Breast epithelium (tissue), 4 donors: ENCODE results near the gene A2ML1. TPM values are rescaled to one million over a fixed set of nuclear protein-coding genes. Genes with fewer than 3 reads are reported as not detected.

Experiments used
- DNase-seq, 2 donors: peaks; one replicate each; pipeline ENCODE4 v3.0.0-alpha.2; 2019; ENCODE audit warnings: low spot score in 2 of 2
- H3K27ac ChIP-seq, 2 donors: fragments of 200-600 bp; sonication (generic) in 1 of 2; one replicate each; pipeline ENCODE4 v1.5.1; 2016 to 2019; ENCODE audit warnings: mild to moderate bottlenecking in 1 of 2
- H3K27me3 ChIP-seq, 2 donors: fragments of 200-600 bp; sonication (generic) in 1 of 2; one replicate each; pipeline versions ENCODE4 v1.5.1 to v1.6.0; 2017 to 2019; ENCODE audit warnings: control low read depth in 1 of 2, mild to moderate bottlenecking in 1 of 2
- H3K36me3 ChIP-seq: fragments of 200-600 bp; one replicate; pipeline ENCODE4 v1.5.1; 2019
- H3K4me1 ChIP-seq, 2 donors: fragments of 200-600 bp; sonication (generic); one replicate each; pipeline ENCODE4 v1.5.1; 2016 to 2019; ENCODE audit warnings: control low read depth in 1 of 2
- H3K4me3 ChIP-seq, 3 donors: fragments of 200-600 bp; sonication (generic); 1 replicate in 2 of 3; 2 replicates in 1 of 3; pipeline ENCODE4 v1.5.1; 2016 to 2019; ENCODE audit warnings: mild to moderate bottlenecking in 3 of 3, moderate library complexity in 2 of 3
- H3K9me3 ChIP-seq, 2 donors: fragments of 200-600 bp; sonication (generic) in 1 of 2; one replicate each; pipeline ENCODE4 v1.5.1; 2016 to 2019; ENCODE audit warnings: control low read depth in 1 of 2
- POLR2A ChIP-seq: fragments of 450-650 bp; IDR thresholded peaks from one replicate; pipeline ENCODE4 v1.6.1; 2016; ENCODE audit warnings: antibody characterized with exemption, mild to moderate bottlenecking, moderate library complexity
- POLR2AphosphoS5 ChIP-seq, 3 donors: sonication (generic); formaldehyde crosslinking; IDR thresholded peaks; one replicate each; pipeline ENCODE4 v1.6.1; 2017; ENCODE audit warnings: antibody characterized with exemption in 3 of 3
- intact Hi-C: fragments of 100-400 bp; cut with DNase I; formaldehyde crosslinking; loops from one replicate; pipeline ENCODE4 v1.15.1; 2023; ENCODE audit warnings: low total_unique reads
- total RNA-seq, 3 donors: library from RNA; depleted of rRNA; stranded (reverse); fragments of >200 nt; gene quantifications; one replicate each; pipeline ENCODE4 v1.1.0, GENCODE V29; 2016
- TF ChIP-seq, protein P1 (sequence below), 3 donors: fragments of 450-650 bp; IDR thresholded peaks; one replicate each; pipeline ENCODE4 v1.5.1; 2016 to 2017; ENCODE audit warnings: antibody characterized with exemption in 3 of 3, mild to moderate bottlenecking in 3 of 3, moderate library complexity in 3 of 3

Gene A2ML1
- 1 to 10 TPM in 1 of 3 donors, under 1 TPM in 1, not detected in 1; 0.33 to 1.2 TPM for total RNA-seq

DNA sequence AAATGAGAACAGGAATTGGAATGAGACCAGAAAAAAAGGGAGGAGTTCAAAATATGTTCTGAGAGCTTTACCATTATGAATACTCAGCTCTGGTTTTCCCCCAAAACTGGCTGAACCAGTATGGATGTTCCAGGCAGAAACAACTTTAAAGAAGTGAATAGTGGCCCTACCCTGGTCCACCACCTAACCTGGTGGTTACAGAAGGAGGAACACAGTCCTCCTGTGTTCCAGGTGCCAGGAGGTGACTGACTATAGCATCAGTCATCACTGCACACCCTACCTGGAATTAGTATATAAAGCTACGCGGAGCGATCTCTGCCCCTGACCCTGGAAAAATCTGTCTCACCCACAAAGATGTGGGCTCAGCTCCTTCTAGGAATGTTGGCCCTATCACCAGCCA lies at the start of gene A2ML1:
Gene A2ML1 (plus strand): TSS at position 324 of the 400 bp plus-strand sequence. CDS start 31 bp downstream, at position 355.
- no peaks in the 10 kb centered on the region for H3K27me3 ChIP-seq
- H3K4me1 ChIP-seq: no peaks in the 10 kb centered on the region
- intact Hi-C loops: no loop called here
- no peak within 1 kb of the TSS for H3K4me3 ChIP-seq
- H3K36me3 ChIP-seq: no peaks in the 10 kb centered on the region
- H3K27ac ChIP-seq: no peak within 1 kb of the TSS
- no peak for DNase-seq
- no peaks in the 10 kb centered on the region for H3K9me3 ChIP-seq
- TF ChIP-seq POLR2AphosphoS5 (IDR thresholded peaks at IDR 0.05) (no peak), POLR2A (no peak)
- TF ChIP-seq, protein P1, sequence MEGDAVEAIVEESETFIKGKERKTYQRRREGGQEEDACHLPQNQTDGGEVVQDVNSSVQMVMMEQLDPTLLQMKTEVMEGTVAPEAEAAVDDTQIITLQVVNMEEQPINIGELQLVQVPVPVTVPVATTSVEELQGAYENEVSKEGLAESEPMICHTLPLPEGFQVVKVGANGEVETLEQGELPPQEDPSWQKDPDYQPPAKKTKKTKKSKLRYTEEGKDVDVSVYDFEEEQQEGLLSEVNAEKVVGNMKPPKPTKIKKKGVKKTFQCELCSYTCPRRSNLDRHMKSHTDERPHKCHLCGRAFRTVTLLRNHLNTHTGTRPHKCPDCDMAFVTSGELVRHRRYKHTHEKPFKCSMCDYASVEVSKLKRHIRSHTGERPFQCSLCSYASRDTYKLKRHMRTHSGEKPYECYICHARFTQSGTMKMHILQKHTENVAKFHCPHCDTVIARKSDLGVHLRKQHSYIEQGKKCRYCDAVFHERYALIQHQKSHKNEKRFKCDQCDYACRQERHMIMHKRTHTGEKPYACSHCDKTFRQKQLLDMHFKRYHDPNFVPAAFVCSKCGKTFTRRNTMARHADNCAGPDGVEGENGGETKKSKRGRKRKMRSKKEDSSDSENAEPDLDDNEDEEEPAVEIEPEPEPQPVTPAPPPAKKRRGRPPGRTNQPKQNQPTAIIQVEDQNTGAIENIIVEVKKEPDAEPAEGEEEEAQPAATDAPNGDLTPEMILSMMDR (IDR thresholded peaks at IDR 0.05): no peak

DNA sequence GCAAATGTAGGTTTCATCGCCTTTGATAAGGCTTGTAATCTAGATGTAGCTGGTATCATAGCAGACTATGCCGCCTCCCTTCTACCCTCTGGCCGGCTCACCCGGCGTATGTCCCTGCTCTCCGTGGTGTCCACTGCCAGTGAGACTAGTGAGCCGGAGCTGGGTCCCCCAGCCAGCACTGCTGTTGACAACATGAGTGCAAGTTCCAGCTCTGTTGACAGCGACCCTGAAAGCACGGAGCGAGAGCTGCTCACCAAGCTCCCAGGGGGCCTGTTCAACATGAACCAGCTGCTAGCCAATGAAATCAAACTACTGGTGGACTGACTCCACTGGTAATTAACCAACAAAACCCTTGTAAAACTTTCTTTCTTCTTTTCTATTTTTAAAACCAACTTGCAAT lies 49.0 kb upstream of the A2ML1 start:
- intact Hi-C loops: no loop called here
- TF ChIP-seq, protein P1 (IDR thresholded peaks at IDR 0.05): no peak
- TF ChIP-seq POLR2A (no peak), POLR2AphosphoS5 (IDR thresholded peaks at IDR 0.05) (no peak)
- Histone ChIP-seq H3K27me3 (no peaks in the 10 kb centered on the region), H3K4me3 (no peak overlapping the region), H3K9me3 (no peaks in the 10 kb centered on the region), H3K36me3 (peaks cover 4% of the 10 kb centered on the region), H3K4me1 (no peaks in the 10 kb centered on the region), H3K27ac (no peak overlapping the region)
- no peak for DNase-seq

DNA sequence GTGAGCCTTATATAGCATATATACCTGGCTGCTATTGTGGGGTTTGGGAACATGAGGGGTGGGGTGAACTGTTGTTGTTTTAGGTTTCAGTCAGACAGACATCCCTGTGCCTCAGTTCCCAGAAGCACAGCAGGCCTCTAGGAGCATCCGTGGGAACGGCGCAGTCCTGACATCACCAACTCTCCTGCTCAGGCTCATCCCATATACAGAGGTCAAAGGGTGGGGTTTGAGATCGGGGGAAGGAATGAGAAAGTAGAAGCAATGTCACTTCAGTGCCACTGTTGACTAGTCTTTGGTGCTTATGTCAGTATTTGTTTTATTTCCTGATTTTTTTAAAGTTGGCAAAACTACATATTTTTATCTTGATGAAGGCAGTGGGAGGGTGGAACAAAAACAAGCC lies 43.1 kb upstream of the A2ML1 start:
- TF ChIP-seq POLR2A (no peak), POLR2AphosphoS5 (IDR thresholded peaks at IDR 0.05) (no peak)
- TF ChIP-seq, protein P1 (IDR thresholded peaks at IDR 0.05): no peak
- H3K4me1 ChIP-seq: no peaks in the 10 kb centered on the region
- intact Hi-C loops: no loop called here
- no peak for DNase-seq
- H3K4me3 ChIP-seq: no peak overlapping the region
- no peaks in the 10 kb centered on the region for H3K9me3 ChIP-seq
- peaks cover 4% of the 10 kb centered on the region for H3K36me3 ChIP-seq
- no peaks in the 10 kb centered on the region for H3K27me3 ChIP-seq
- H3K27ac ChIP-seq: no peak overlapping the region

DNA sequence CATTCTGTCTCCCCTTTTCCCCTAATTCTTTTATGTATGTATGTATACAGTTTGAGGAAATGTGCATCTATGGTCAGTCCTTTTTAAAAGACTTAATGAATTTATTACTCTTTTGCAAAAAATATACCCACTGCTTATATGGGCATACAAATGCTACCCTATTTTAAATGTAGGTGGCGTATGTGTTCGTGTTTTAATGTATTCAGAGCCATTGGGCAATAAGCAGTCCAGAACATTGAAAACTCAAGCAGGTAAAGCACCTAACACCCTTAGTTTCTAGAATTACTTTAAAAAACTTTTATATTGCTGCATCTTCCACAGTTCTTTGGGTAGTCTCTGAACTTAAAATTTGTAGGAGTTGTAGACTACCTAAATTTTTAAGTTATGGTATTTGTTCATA lies 42.6 kb upstream of the A2ML1 start:
- intact Hi-C loops: no loop called here
- Histone ChIP-seq H3K4me1 (no peaks in the 10 kb centered on the region), H3K4me3 (no peak overlapping the region), H3K27ac (no peak overlapping the region), H3K27me3 (no peaks in the 10 kb centered on the region), H3K9me3 (no peaks in the 10 kb centered on the region), H3K36me3 (peaks cover 4% of the 10 kb centered on the region)
- TF ChIP-seq, protein P1 (IDR thresholded peaks at IDR 0.05): no peak
- TF ChIP-seq POLR2AphosphoS5 (IDR thresholded peaks at IDR 0.05): no peak
- no peak for TF ChIP-seq POLR2A
- no peak for DNase-seq

DNA sequence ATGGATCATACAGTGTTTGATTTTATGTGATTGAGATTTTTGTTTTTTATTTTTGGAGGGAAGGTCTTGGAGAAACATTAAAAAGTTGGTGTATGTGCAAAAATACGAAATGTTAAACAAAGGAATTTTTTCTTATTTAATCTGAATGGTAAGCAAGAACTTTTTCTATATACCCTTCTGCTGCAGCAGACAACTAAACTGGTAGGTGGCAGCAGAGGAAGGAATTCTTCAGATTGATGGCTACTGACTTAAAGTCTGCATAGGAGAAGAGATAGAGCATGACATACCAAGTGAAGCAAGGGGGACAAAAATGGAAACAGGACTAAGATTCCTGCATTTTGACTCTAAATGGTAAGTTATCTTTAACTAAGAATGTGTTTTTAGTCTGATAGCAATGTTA lies 42.0 kb upstream of the A2ML1 start:
- Histone ChIP-seq H3K4me1 (no peaks in the 10 kb centered on the region), H3K27ac (no peak overlapping the region)
- TF ChIP-seq POLR2AphosphoS5 (IDR thresholded peaks at IDR 0.05): no peak
- TF ChIP-seq, protein P1 (IDR thresholded peaks at IDR 0.05): peak in 1 of 3 donors; percentile 20

More for the DNA sequence above, 42.0 kb upstream of the A2ML1 start:
- intact Hi-C loops: no loop called here
- Histone ChIP-seq H3K4me3 (no peak overlapping the region), H3K27me3 (no peaks in the 10 kb centered on the region), H3K9me3 (no peaks in the 10 kb centered on the region), H3K36me3 (peaks cover 4% of the 10 kb centered on the region)
- DNase-seq: no peak
